ENCODE data around the gene EMC7. TPM values are rescaled to one million over a fixed set of nuclear protein-coding genes. Genes with fewer than 3 reads are reported as not detected.

Gene EMC7
- total and polyA plus RNA-seq, 2 of the 4 experiments (the other 2 are of a cell fraction), result 46.6 to 76.4 TPM

GRCh38 chr15:34116620-34117019, 15.0 kb upstream of the EMC7 start:
- Histone ChIP-seq H2AK9ac (replicated peaks; ENCODE audit: low read depth, low read length, poor library complexity) (no peak overlapping the region), H2BK5ac (ENCODE audit: low read depth, low read length, poor library complexity, severe bottlenecking) (no peak overlapping the region), H3K4me2 (ENCODE audit: low read depth, low read length) (no peak overlapping the region), H3K18ac (ENCODE audit: low read depth, low read length) (no peak overlapping the region), H2AK5ac (ENCODE audit: low read depth, low read length) (no peak overlapping the region), H3K9me3 (ENCODE audit: control insufficient read depth, insufficient read depth, low read length) (no peaks in the 10 kb centered on the region), H3K9ac (ENCODE audit: low read depth, low read length) (no peak overlapping the region), H3K4me3 (ENCODE audit: insufficient read depth, low read depth, low read length) (no peak overlapping the region), H4K20me1 (ENCODE audit: insufficient read depth, low read length) (no peaks in the 10 kb centered on the region), H4K5ac (ENCODE audit: low read depth, low read length) (no peak overlapping the region), H2BK15ac (ENCODE audit: low read depth, low read length) (no peak overlapping the region), H2BK20ac (ENCODE audit: low read depth, low read length) (no peak overlapping the region), H3K27ac (ENCODE audit: insufficient read depth, low read length) (no peak overlapping the region), H3K14ac (replicated peaks; ENCODE audit: low read depth, low read length) (no peak overlapping the region), H4K8ac (ENCODE audit: low read depth in 2 of 2, low read length in 2 of 2) (no peak overlapping the region), H3K56ac (ENCODE audit: extremely low read depth, insufficient read depth, low read length) (no peak overlapping the region), H4K91ac (ENCODE audit: insufficient read depth, low read depth, low read length) (no peak overlapping the region), H3K79me1 (ENCODE audit: low read depth in 1 of 2, low read length in 2 of 2) (no peaks in the 10 kb centered on the region), H3K23ac (ENCODE audit: low read depth, low read length) (no peak overlapping the region), H3K36me3 (ENCODE audit: control insufficient read depth, insufficient read depth, low read length) (no peaks in the 10 kb centered on the region), H3K4me1 (ENCODE audit: control insufficient read depth, insufficient read depth, low read length) (no peaks in the 10 kb centered on the region), H3K9me1 (ENCODE audit: insufficient read depth, low read length) (no peaks in the 10 kb centered on the region), H2BK120ac (ENCODE audit: low read depth, low read length) (no peak overlapping the region), H3K4ac (ENCODE audit: low read depth, low read length) (no peak overlapping the region), H3K27me3 (ENCODE audit: control insufficient read depth, insufficient read depth, low read length) (no peaks in the 10 kb centered on the region), H2AFZ (replicated peaks; ENCODE audit: low read length, poor library complexity) (no peak overlapping the region)
- in situ Hi-C loops (cut with MboI; ENCODE audit: low sequenced_read_pairs), result loop anchor here (25.0 kb wide), 1 partner anchor 471 kb away; the partner anchor contains the start of gene GOLGA8B
- TF ChIP-seq, protein P1, sequence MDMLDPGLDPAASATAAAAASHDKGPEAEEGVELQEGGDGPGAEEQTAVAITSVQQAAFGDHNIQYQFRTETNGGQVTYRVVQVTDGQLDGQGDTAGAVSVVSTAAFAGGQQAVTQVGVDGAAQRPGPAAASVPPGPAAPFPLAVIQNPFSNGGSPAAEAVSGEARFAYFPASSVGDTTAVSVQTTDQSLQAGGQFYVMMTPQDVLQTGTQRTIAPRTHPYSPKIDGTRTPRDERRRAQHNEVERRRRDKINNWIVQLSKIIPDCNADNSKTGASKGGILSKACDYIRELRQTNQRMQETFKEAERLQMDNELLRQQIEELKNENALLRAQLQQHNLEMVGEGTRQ (IDR thresholded peaks at IDR 0.05; ENCODE audit: low read depth, low read length), result no peak
- no peak for TF ChIP-seq RAD21 (IDR thresholded peaks at IDR 0.05; ENCODE audit: low read length)
- TF ChIP-seq MAFK (IDR thresholded peaks at IDR 0.05; ENCODE audit: low read depth, low read length), result no peak
- no peak for TF ChIP-seq POLR2A (IDR thresholded peaks at IDR 0.05; ENCODE audit: low read depth, low read length)
- no peak for TF ChIP-seq ELK1 (IDR thresholded peaks at IDR 0.05; ENCODE audit: borderline replicate concordance, low read depth, low read length)
- no peak for TF ChIP-seq MAZ (IDR thresholded peaks at IDR 0.05; ENCODE audit: borderline replicate concordance, low read depth, low read length)
- TF ChIP-seq MXI1 (IDR thresholded peaks at IDR 0.05; ENCODE audit: borderline replicate concordance, low read depth, low read length), result no peak
- no peak for TF ChIP-seq NFE2L2 (IDR thresholded peaks at IDR 0.05; ENCODE audit: low read depth, low read length)
- no peak for TF ChIP-seq CTCF (conservative IDR thresholded peaks at IDR 0.05; ENCODE audit: low read depth, low read length)
- TF ChIP-seq FOS (IDR thresholded peaks at IDR 0.05; ENCODE audit: low read depth, low read length), result no peak
- no peak for TF ChIP-seq CHD1 (IDR thresholded peaks at IDR 0.05; ENCODE audit: low read depth, low read length)
- no peak for TF ChIP-seq SMC3 (IDR thresholded peaks at IDR 0.05; ENCODE audit: low read depth, low read length)
- ChIA-PET POLR2A (ENCODE audit: unreplicated experiment) (no interaction called here), CTCF (interaction anchor here (0.9 kb wide), 1 partner anchor 250 kb away, joined by 3 read pairs; the partner anchor contains the start of gene LPCAT4)
- dilution Hi-C loops (cut with HindIII; ENCODE audit: low sequenced_read_pairs, unreplicated experiment), result no loop called here
- DNase-seq (no peak), ATAC-seq (ENCODE audit: low read depth) (no peak)
- WGBS, 2 experiments (ENCODE audit: extremely low coverage in 2 of 2, insufficient read length in 1 of 2), result no CpG with 5 or more reads among the region's 2 CpGs
- intact Hi-C loops (cut with micrococcal nuclease), result no loop called here
- BruUV-seq (replicated peaks), result no TSS peak
